Measurements from ENCODE around the gene MACROD2. TPM values are rescaled to one million over a fixed set of nuclear protein-coding genes. Genes with fewer than 3 reads are reported as not detected.
A peak's percentile ranks its signal among the peaks of the same experiment; 100 is the strongest.

The MACROD2 gene
- total RNA-seq, 3 donors from 2014 or later, result 3.2 to 7.6 (median 6.4) TPM

DNA sequence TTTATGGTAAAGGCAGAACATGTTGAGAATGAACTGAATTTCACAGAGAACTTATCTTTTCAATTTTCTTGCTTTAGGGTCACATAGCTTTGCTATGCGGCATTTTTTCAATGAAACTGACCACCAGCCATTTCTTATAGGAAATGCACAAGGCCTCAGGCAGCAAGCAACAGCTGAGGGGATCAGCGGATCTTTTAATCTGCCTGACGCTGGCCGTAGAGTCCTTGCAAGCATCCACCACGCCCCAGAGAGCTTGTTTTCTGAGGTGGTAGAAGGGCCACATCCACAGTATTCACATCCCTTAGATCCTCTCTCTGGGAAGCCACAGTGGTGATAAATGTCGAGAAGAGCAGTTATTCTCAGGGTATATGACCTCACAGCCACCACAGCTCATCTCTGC lies 307.8 kb downstream of the MACROD2 start:
- Histone ChIP-seq H3K4me3 (no peak overlapping the region), H3K4me1 (ENCODE audit: low read depth) (peaks cover 9% of the 10 kb centered on the region), H3K9me3 (no peaks in the 10 kb centered on the region), H3K36me3 (ENCODE audit: low read depth) (no peaks in the 10 kb centered on the region)
- intact Hi-C loops (cut with DNase I, micrococcal nuclease), result no loop called here
- DNase-seq (no peak), ATAC-seq (no peak)
- TF ChIP-seq, protein P1, sequence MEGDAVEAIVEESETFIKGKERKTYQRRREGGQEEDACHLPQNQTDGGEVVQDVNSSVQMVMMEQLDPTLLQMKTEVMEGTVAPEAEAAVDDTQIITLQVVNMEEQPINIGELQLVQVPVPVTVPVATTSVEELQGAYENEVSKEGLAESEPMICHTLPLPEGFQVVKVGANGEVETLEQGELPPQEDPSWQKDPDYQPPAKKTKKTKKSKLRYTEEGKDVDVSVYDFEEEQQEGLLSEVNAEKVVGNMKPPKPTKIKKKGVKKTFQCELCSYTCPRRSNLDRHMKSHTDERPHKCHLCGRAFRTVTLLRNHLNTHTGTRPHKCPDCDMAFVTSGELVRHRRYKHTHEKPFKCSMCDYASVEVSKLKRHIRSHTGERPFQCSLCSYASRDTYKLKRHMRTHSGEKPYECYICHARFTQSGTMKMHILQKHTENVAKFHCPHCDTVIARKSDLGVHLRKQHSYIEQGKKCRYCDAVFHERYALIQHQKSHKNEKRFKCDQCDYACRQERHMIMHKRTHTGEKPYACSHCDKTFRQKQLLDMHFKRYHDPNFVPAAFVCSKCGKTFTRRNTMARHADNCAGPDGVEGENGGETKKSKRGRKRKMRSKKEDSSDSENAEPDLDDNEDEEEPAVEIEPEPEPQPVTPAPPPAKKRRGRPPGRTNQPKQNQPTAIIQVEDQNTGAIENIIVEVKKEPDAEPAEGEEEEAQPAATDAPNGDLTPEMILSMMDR (IDR thresholded peaks at IDR 0.05), result no peak

DNA sequence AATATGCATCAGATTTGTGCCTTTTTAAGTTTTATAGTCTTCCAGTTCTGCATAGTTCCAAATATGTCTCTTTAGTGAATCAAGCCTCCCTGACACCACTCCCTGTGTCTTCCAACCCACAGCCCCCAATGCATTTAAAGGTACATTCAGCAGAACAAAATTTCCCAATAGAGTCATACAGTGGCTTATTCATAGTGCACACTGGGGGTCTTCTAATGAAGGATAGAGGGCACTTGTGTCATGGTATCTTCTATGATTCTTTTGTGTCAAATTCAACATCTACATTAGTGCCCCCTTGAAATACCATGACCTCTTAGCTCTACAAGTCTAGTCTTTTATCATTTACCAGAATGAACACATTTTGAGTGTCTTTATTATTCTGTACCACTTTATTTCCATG lies 308.3 kb downstream of the MACROD2 start:
- H3K9me3 ChIP-seq, result no peaks in the 10 kb centered on the region
- H3K4me1 ChIP-seq (ENCODE audit: low read depth), result peaks cover 13% of the 10 kb centered on the region
- TF ChIP-seq, protein P1 (IDR thresholded peaks at IDR 0.05), result no peak
- H3K36me3 ChIP-seq (ENCODE audit: low read depth), result no peaks in the 10 kb centered on the region
- intact Hi-C loops (cut with DNase I, micrococcal nuclease), result no loop called here
- no peak overlapping the region for H3K4me3 ChIP-seq
- ATAC-seq (no peak), DNase-seq (no peak)

DNA sequence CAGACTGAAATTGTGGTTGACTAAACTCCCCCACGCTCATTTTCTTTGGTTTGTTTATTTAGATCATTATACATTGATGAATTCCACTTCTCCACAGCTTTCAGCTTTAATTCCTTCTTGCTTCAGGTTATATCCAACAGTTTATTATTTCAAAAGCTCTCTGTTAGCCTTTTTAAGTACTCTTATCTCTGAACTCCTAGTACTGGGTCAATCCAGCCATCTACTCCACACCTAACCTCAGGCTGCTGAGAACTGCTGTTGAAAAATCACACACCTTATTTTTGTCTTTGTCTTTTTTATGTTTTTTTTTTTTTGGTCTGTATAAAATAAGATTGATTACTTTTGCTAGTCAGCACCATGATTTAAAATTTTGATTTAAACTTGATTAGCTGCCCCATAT lies 309.2 kb downstream of the MACROD2 start:
- Histone ChIP-seq H3K4me3 (no peak overlapping the region), H3K9me3 (no peaks in the 10 kb centered on the region), H3K4me1 (ENCODE audit: low read depth) (peaks cover 13% of the 10 kb centered on the region), H3K36me3 (ENCODE audit: low read depth) (no peaks in the 10 kb centered on the region)
- intact Hi-C loops (cut with DNase I, micrococcal nuclease), result no loop called here
- DNase-seq (no peak), ATAC-seq (no peak)
- TF ChIP-seq, protein P1 (IDR thresholded peaks at IDR 0.05), result no peak

DNA sequence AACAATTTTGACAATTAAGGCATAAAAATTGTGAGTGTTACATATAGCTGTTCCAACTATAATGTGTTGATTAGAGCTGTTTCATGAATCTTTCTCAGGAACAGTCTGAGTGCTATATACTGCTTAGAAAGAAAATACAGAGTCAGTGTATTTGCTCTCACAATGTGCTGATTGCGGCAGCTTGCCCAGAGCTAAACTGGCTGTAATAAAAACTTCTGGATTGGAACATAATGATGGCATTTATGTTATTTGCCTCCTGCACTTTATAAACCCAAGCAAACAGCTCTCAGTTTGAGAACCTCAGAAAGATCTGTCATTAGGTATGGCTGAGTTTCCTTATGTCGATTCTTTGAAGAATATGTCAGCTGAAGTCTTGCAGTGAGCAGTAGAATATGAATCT lies 312.6 kb downstream of the MACROD2 start:
- Histone ChIP-seq H3K9me3 (no peaks in the 10 kb centered on the region), H3K4me3 (no peak overlapping the region), H3K4me1 (ENCODE audit: low read depth) (peaks cover 13% of the 10 kb centered on the region), H3K36me3 (ENCODE audit: low read depth) (no peaks in the 10 kb centered on the region)
- ATAC-seq, result peak; percentile 57
- DNase-seq, result peak in 1 of 3 donors; percentile 24
- TF ChIP-seq, protein P1 (IDR thresholded peaks at IDR 0.05), result no peak
- intact Hi-C loops (cut with DNase I, micrococcal nuclease), result no loop called here

DNA sequence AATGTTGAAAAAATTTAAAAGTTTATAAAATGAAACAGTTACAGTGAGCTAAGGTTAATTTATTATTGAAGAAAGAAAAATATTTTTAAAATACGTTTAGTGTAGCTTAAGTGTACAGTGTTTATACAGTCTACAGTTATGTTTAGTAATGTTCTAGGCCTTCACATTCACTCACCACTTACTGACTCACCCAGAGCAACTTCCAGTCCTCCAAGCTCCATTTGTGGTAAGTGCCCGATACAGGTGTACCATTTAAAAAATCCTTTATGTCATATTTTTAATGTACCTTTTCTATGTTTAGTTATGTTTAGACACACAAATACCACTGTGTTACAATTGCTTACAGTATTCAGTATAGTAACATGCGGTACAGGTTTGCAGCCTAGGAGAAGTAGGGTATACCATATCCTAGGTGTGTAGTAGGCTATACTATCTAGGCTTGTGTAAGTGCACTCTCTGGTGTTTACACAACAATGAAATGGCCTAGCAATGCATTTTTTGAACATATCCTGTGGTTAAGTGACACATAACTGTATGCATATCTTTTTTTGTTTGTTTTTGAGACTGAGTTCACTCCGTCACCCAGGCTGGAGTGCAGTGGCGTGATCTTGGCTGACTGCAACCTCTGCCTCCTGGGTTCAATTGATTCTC lies 315.8 kb downstream of the MACROD2 start:
- ATAC-seq (no peak), DNase-seq (no peak)
- TF ChIP-seq, protein P1 (IDR thresholded peaks at IDR 0.05), result no peak
- peaks cover 13% of the 10 kb centered on the region for H3K4me1 ChIP-seq (ENCODE audit: low read depth)
- no peaks in the 10 kb centered on the region for H3K36me3 ChIP-seq (ENCODE audit: low read depth)
- intact Hi-C loops (cut with DNase I, micrococcal nuclease), result no loop called here
- H3K9me3 ChIP-seq, result no peaks in the 10 kb centered on the region
- H3K4me3 ChIP-seq, result no peak overlapping the region

DNA sequence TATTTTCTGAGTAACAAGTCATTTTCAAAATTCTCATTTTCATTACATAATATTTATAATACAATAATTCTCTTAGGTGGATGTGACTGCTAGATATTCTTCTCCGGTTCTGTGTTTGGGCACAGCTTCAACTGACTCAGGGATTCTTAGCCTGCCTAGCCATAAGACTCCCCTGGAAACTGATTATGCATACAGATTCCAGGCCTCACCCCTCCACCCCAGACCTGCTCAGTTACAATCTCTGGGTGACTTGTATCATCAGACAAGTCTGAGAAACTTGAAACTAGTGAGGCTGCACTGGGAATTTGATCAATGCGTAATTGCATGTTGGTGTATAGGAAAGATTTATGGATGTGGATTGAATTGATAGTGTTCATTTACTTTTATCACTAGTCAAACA lies 316.7 kb downstream of the MACROD2 start:
- ATAC-seq (no peak), DNase-seq (no peak)
- no peak overlapping the region for H3K4me3 ChIP-seq
- TF ChIP-seq, protein P1 (IDR thresholded peaks at IDR 0.05), result no peak
- H3K4me1 ChIP-seq (ENCODE audit: low read depth), result peaks cover 13% of the 10 kb centered on the region
- H3K9me3 ChIP-seq, result no peaks in the 10 kb centered on the region
- H3K36me3 ChIP-seq (ENCODE audit: low read depth), result no peaks in the 10 kb centered on the region
- intact Hi-C loops (cut with DNase I, micrococcal nuclease), result no loop called here
